ENCODE results near the gene YWHAH.

Gene YWHAH

GRCh38 chr22:31923747-31924146 is 20.6 kb upstream of the YWHAH start:
- no peak for DNase-seq

- no peak for DNase-seq
Observed at GRCh38 chr22:31925056-31925455, 19.3 kb upstream of the YWHAH start.

- no peak for DNase-seq
Observed at GRCh38 chr22:31926024-31926423, 18.3 kb upstream of the YWHAH start.

- DNase-seq = no peak
Observed at GRCh38 chr22:31926969-31927368, 17.4 kb upstream of the YWHAH start.

- no peak for DNase-seq
Observed at GRCh38 chr22:31927562-31927961, 16.8 kb upstream of the YWHAH start.

GRCh38 chr22:31929167-31929930 is 15.0 kb upstream of the YWHAH start:
- DNase-seq = no peak

- DNase-seq = no peak
Observed at GRCh38 chr22:31932863-31933262, 11.5 kb upstream of the YWHAH start.

- no peak for DNase-seq
Observed at GRCh38 chr22:31933406-31933805, 10.9 kb upstream of the YWHAH start.

- DNase-seq = no peak
Observed at GRCh38 chr22:31933816-31934482, 10.4 kb upstream of the YWHAH start.

GRCh38 chr22:31935961-31936635 is 8.2 kb upstream of the YWHAH start:
- no peak for DNase-seq

GRCh38 chr22:31937341-31937740 is 7.0 kb upstream of the YWHAH start:
- DNase-seq = no peak

- no peak for DNase-seq
Observed at GRCh38 chr22:31938296-31938695, 6.0 kb upstream of the YWHAH start.

GRCh38 chr22:31940506-31940905 is 3.8 kb upstream of the YWHAH start:
- DNase-seq = no peak

- DNase-seq = no peak
Observed at GRCh38 chr22:31942091-31942490, 2.2 kb upstream of the YWHAH start.

- no peak for DNase-seq
Observed at GRCh38 chr22:31943206-31943977, 943 bp upstream of the YWHAH start.

GRCh38 chr22:31944700-31945442 is 536 bp downstream of the YWHAH start:
- no peak for DNase-seq

GRCh38 chr22:31945443-31945855 is 1.1 kb downstream of the YWHAH start:
- DNase-seq = no peak

GRCh38 chr22:31945971-31946680 is 1.8 kb downstream of the YWHAH start:
- DNase-seq = peak; percentile 5

GRCh38 chr22:31947296-31947695 is 3.0 kb downstream of the YWHAH start:
- DNase-seq = no peak

- no peak for DNase-seq
Observed at GRCh38 chr22:31948002-31948401, 3.7 kb downstream of the YWHAH start.

- DNase-seq = no peak
Observed at GRCh38 chr22:31950226-31950625, 5.9 kb downstream of the YWHAH start.
